Astrocyte of the cerebellum (primary cell): Measurements from ENCODE around the gene IGSF8.

ENCODE experiments used
- DNase-seq: peaks from one replicate; pipeline ENCODE4 v3.0.0-alpha.2; 2011; ENCODE audit warnings: low read depth
- H3K4me3 ChIP-seq: 2 replicates; pipeline ENCODE4 v1.5.1; 2011; ENCODE audit warnings: mild to moderate bottlenecking, low read depth, low read length, moderate library complexity
- CTCF ChIP-seq: IDR thresholded peaks from 2 replicates; pipeline ENCODE4 v1.5.1; 2012; ENCODE audit warnings: low read length, low read depth, moderate library complexity, mild to moderate bottlenecking; ENCODE audit errors: missing control alignments
- in situ Hi-C: cut with HindIII; loops from 2 replicates; pipeline ENCODE4 v1.10.0; 2017; ENCODE audit warnings: low sequenced_read_pairs

The IGSF8 gene

GRCh38 chr1:160097911-160098851, at the start of gene IGSF8:
Gene IGSF8, minus strand, starts transcription at chr1:160098619. Its CDS starts 147 bp downstream, at chr1:160098472.
- DNase-seq: no peak
- peak within 1 kb of the TSS; percentile 61 for H3K4me3 ChIP-seq
- no peak for TF ChIP-seq CTCF
- in situ Hi-C loops: no loop called here

GRCh38 chr1:160148121-160148520, 49.7 kb upstream of the IGSF8 start:
- in situ Hi-C loops: loop anchor here (5.0 kb wide), 1 partner anchor 69 kb away; no protein-coding TSS in a partner anchor
- DNase-seq: no peak
- no peak overlapping the region for H3K4me3 ChIP-seq
- no peak for TF ChIP-seq CTCF

- no peak for TF ChIP-seq CTCF
- DNase-seq: no peak
- in situ Hi-C loops: loop anchor here (5.0 kb wide), 1 partner anchor 71 kb away; no protein-coding TSS in a partner anchor
- no peak overlapping the region for H3K4me3 ChIP-seq
Measured at GRCh38 chr1:160146107-160146506, 47.7 kb upstream of the IGSF8 start.

GRCh38 chr1:160144921-160145320, 46.5 kb upstream of the IGSF8 start:
- in situ Hi-C loops: loop anchor here (5.0 kb wide), 1 partner anchor 72 kb away; no protein-coding TSS in a partner anchor
- peak; percentile 49 for DNase-seq
- no peak for TF ChIP-seq CTCF
- H3K4me3 ChIP-seq: no peak overlapping the region

- H3K4me3 ChIP-seq: no peak overlapping the region
- no peak for TF ChIP-seq CTCF
- in situ Hi-C loops: no loop called here
- DNase-seq: no peak
Measured at GRCh38 chr1:160143695-160144094, 45.3 kb upstream of the IGSF8 start.

GRCh38 chr1:160139840-160140239, 41.4 kb upstream of the IGSF8 start:
- H3K4me3 ChIP-seq: no peak overlapping the region
- in situ Hi-C loops: no loop called here
- no peak for TF ChIP-seq CTCF
- DNase-seq: no peak
